ENCODE data around the gene LAMA3. TPM values are rescaled to one million over a fixed set of nuclear protein-coding genes. Genes with fewer than 3 reads are reported as not detected.

Gene LAMA3
- total and polyA plus RNA-seq, 4 donors: 0.26 to 3.9 (median 0.37) TPM

- Histone ChIP-seq H3K27ac (ENCODE audit: low read depth in 1 of 2, low read length in 2 of 2) (no peak overlapping the region), H3K9ac (ENCODE audit: low read depth in 1 of 2, low read length in 2 of 2) (no peak overlapping the region), H3K4me1 (ENCODE audit: control insufficient read depth in 4 of 4, insufficient read depth in 4 of 4, low read length in 3 of 4) (no peaks in the 10 kb centered on the region), H3K27me3 (ENCODE audit: control insufficient read depth in 4 of 4, insufficient read depth in 4 of 4, low read length in 3 of 4) (no peaks in the 10 kb centered on the region), H3K9me3 (ENCODE audit: control insufficient read depth in 4 of 4, low read length in 3 of 4) (no peaks in the 10 kb centered on the region), H3K4me3 (ENCODE audit: low read depth in 1 of 3, low read length in 3 of 3) (no peak overlapping the region), H3K36me3 (ENCODE audit: control insufficient read depth in 4 of 4, insufficient read depth in 3 of 4, low read depth in 1 of 4, low read length in 3 of 4) (no peaks in the 10 kb centered on the region)
- DNase-seq (ENCODE audit: low spot score): no peak
- 87% methylated on average over 7 of the region's 7 CpGs for WGBS
- no peak for TF ChIP-seq GABPA (IDR thresholded peaks at IDR 0.05 in 1 of 2, conservative IDR thresholded peaks at IDR 0.05 in 1 of 2)
- TF ChIP-seq RAD21 (IDR thresholded peaks at IDR 0.05): no peak
- no peak for TF ChIP-seq NR2F2 (IDR thresholded peaks at IDR 0.05)
- TF ChIP-seq HNF4A (conservative IDR thresholded peaks at IDR 0.05): no peak
- TF ChIP-seq HNF4G (IDR thresholded peaks at IDR 0.05): no peak
- TF ChIP-seq EGR1 (IDR thresholded peaks at IDR 0.05; ENCODE audit: low read depth in 2 of 2): no peak
- no peak for TF ChIP-seq TAF1 (conservative IDR thresholded peaks at IDR 0.05)
- TF ChIP-seq CTCF (IDR thresholded peaks at IDR 0.05; ENCODE audit: low read depth, low read length, missing input control): no peak
- TF ChIP-seq RXRA (IDR thresholded peaks at IDR 0.05): no peak
- no peak for TF ChIP-seq FOXA2 (IDR thresholded peaks at IDR 0.05)
- no peak for TF ChIP-seq MAX (IDR thresholded peaks at IDR 0.05)
Observed at GRCh38 chr18:23733895-23734294, 44.6 kb downstream of the LAMA3 start.

- no peak overlapping the region for H3K27ac ChIP-seq (ENCODE audit: low read depth in 1 of 2, low read length in 2 of 2)
Observed at GRCh38 chr18:23735021-23735464, 45.8 kb downstream of the LAMA3 start.

More at GRCh38 chr18:23735021-23735464, 45.8 kb downstream of the LAMA3 start:
- no peaks in the 10 kb centered on the region for H3K36me3 ChIP-seq (ENCODE audit: control insufficient read depth in 4 of 4, insufficient read depth in 3 of 4, low read depth in 1 of 4, low read length in 3 of 4)
- DNase-seq (ENCODE audit: low spot score): no peak
- no peak overlapping the region for H3K9ac ChIP-seq (ENCODE audit: low read depth in 1 of 2, low read length in 2 of 2)
- H3K27me3 ChIP-seq (ENCODE audit: control insufficient read depth in 4 of 4, insufficient read depth in 4 of 4, low read length in 3 of 4): no peaks in the 10 kb centered on the region
- no peak overlapping the region for H3K4me3 ChIP-seq (ENCODE audit: low read depth in 1 of 3, low read length in 3 of 3)
- 65% methylated on average over 6 of the region's 6 CpGs for WGBS
- TF ChIP-seq FOXA2 (IDR thresholded peaks at IDR 0.05) (no peak), ATF3 (IDR thresholded peaks at IDR 0.05) (no peak), TAF1 (conservative IDR thresholded peaks at IDR 0.05) (no peak), REST (IDR thresholded peaks at IDR 0.05) (no peak), ZBTB33 (IDR thresholded peaks at IDR 0.05) (no peak), HNF4A (conservative IDR thresholded peaks at IDR 0.05) (no peak), EGR1 (IDR thresholded peaks at IDR 0.05; ENCODE audit: low read depth in 2 of 2) (no peak), RAD21 (IDR thresholded peaks at IDR 0.05) (no peak), MAX (IDR thresholded peaks at IDR 0.05) (no peak), SP1 (IDR thresholded peaks at IDR 0.05) (no peak), YY1 (IDR thresholded peaks at IDR 0.05) (no peak), RXRA (IDR thresholded peaks at IDR 0.05) (no peak), NR2F2 (IDR thresholded peaks at IDR 0.05) (no peak), HNF4G (IDR thresholded peaks at IDR 0.05) (no peak), GABPA (IDR thresholded peaks at IDR 0.05 in 1 of 2, conservative IDR thresholded peaks at IDR 0.05 in 1 of 2) (no peak)
- no peaks in the 10 kb centered on the region for H3K4me1 ChIP-seq (ENCODE audit: control insufficient read depth in 4 of 4, insufficient read depth in 4 of 4, low read length in 3 of 4)
- H3K9me3 ChIP-seq (ENCODE audit: control insufficient read depth in 4 of 4, low read length in 3 of 4): no peaks in the 10 kb centered on the region
